Activated T-cell treated with anti-CD3 and anti-CD28 coated beads, Interleukin-2, amount 50 U/mL, for 48 hours (primary cell): ENCODE results near the gene TRPM4.
A peak's percentile ranks its signal among the peaks of the same experiment; 100 is the strongest.
"Not testable (repeated sequence)": the region's sequence is repeated elsewhere in the genome, so short reads cannot be mapped to it uniquely, and the experiment has no call there.

Experiments used
- DNase-seq, 2 experiments: peaks; one replicate each; pipeline ENCODE4 v3.0.0-alpha.2; 2020

The TRPM4 gene

GRCh38 chr19:49157445-49158224 lies at the start of gene TRPM4:
TRPM4 (plus strand) TSS chr19:49157792; CDS start chr19:49157867, 75 bp downstream.
- peak; percentile 75 to 79 for DNase-seq

- DNase-seq = no peak
These were observed 48.5 kb upstream of the TRPM4 start for GRCh38 chr19:49109051-49109450.

GRCh38 chr19:49109569-49110233 lies 47.9 kb upstream of the TRPM4 start:
- DNase-seq = no peak

GRCh38 chr19:49110567-49110966 lies 47.0 kb upstream of the TRPM4 start:
- no peak for DNase-seq

GRCh38 chr19:49111218-49111998 lies 46.2 kb upstream of the TRPM4 start:
- no peak for DNase-seq

GRCh38 chr19:49113762-49114629 lies 43.6 kb upstream of the TRPM4 start, which contains the start of gene LIN7B:
LIN7B (plus strand) TSS chr19:49114370; CDS start chr19:49114405, 35 bp downstream.
- peak; percentile 83 to 89 for DNase-seq

- DNase-seq = peak; percentile 72 to 74
These were observed 42.8 kb upstream of the TRPM4 start for GRCh38 chr19:49114630-49115363.

- DNase-seq = no peak
These were observed 41.0 kb upstream of the TRPM4 start for GRCh38 chr19:49116544-49116943.

- no peak for DNase-seq
These were observed 39.7 kb upstream of the TRPM4 start for GRCh38 chr19:49117677-49118564.

- peak; percentile 94 to 97 for DNase-seq
These were observed 38.8 kb upstream of the TRPM4 start, which contains the start of gene C19orf73 for GRCh38 chr19:49118565-49119410. C19orf73 (minus strand) TSS chr19:49119143; CDS start chr19:49119022, 121 bp downstream.

- DNase-seq = peak in 1 of 2 experiments; percentile 47
These were observed 37.9 kb upstream of the TRPM4 start, which contains the start of gene PPFIA3 for GRCh38 chr19:49119411-49120324. PPFIA3 (plus strand) TSS chr19:49119544; CDS start chr19:49127874, 8,330 bp downstream.

GRCh38 chr19:49120325-49120683 lies 37.3 kb upstream of the TRPM4 start:
- DNase-seq = no peak

- no peak for DNase-seq
These were observed 36.7 kb upstream of the TRPM4 start for GRCh38 chr19:49120868-49121267.

GRCh38 chr19:49121841-49122240 lies 35.8 kb upstream of the TRPM4 start:
- not testable (repeated sequence) for DNase-seq

GRCh38 chr19:49123285-49123684 lies 34.3 kb upstream of the TRPM4 start:
- not testable (repeated sequence) for DNase-seq

GRCh38 chr19:49125025-49125731 lies 32.4 kb upstream of the TRPM4 start:
- no peak for DNase-seq

- DNase-seq = no peak
These were observed 31.0 kb upstream of the TRPM4 start for GRCh38 chr19:49126575-49126974.
